ENCODE results near the gene ANGEL2.
"Not testable (repeated sequence)": the region's sequence is repeated elsewhere in the genome, so short reads cannot be mapped to it uniquely, and the experiment has no call there.

Gene ANGEL2

GRCh38 chr1:212974711-212975110 lies 41.0 kb downstream of the ANGEL2 start:
- DNase-seq, result no peak

GRCh38 chr1:212973899-212974298 lies 41.8 kb downstream of the ANGEL2 start:
- DNase-seq, result no peak

DNA sequence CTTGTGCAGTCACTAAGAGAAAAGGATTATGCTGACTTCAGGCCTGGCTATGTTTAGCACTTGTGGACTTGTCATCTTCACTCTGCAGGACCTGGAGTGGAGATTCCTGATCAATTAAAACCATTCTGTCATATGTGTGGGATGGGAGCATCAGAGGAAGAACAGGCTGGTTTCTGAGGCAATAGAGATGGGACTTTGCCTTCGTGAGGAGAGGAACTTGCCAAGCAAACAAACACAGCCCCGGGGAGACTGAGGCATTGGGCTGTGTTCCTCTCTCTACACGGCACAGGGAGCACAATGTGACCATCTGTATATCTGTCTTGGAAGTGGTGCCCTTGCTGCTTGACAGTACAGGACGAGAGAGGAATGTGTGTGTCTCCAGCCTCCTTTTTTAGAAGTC lies 42.2 kb downstream of the ANGEL2 start:
- DNase-seq, result no peak

GRCh38 chr1:212971312-212971711 lies 44.4 kb downstream of the ANGEL2 start:
- no peak for DNase-seq

DNA sequence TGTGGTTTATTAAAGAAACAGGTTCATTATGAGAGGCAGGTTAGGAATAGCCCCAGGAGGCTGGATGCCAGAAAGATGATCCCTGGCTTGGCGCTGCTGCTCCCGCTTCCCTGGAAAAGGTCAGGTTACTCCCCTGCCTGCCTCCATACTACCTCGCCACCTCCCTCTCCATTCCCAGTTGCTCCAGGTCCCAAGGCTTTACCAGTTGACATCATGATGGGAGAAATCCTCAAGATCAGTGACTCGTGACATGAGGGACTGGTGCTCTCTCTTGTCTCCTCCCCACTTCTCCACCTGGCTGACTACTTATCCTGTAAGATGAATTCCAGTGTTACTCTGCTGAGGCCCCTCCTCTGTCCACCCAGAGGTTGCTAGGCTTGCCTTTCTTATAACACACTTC lies 45.6 kb downstream of the ANGEL2 start:
- DNase-seq, result no peak

DNA sequence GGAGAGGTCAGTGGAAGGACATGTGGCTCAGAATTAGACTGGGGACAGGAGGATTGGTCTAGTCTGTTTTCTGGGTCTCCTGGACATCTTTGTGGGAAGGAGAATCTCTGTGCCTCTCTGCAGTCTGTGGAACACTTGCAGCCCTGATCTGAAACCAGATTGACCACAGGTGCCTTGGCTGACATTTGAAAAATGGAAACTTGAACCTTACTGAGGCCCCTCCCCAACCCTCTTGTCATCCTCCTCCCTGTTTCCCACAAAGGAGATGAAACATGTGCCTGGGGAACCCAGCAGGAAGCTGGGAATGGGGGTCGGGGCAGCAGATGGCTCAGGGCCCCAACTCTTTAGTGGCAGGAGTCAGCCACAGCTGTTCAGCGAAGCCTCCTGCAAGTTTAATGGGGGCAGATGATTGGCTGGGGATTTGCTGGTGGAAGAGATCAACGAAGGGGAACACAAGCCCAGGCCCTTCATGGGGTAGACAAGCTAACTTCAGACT lies 47.3 kb downstream of the ANGEL2 start:
- no peak for DNase-seq

DNA sequence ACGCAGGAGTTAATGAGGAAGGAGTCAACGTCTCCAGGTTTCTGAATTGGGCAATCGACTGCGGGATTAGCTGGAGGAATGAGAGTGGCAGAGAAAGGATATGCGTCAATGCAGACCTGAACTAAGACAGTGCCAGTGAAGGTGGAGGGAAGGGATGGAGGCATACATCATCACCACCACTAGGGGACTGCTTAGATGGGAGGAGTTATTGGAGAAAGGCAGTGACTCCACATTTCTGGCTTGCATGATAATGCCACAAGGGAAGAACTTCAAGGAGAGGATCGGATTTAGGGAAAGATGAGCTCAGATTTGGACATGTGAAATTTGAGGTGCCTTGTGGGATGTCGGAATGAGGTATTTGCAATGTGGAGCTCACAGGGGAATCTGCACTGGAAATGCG lies 47.9 kb downstream of the ANGEL2 start:
- peak; percentile 66 for DNase-seq

- DNase-seq, result no peak
These were observed 49.1 kb downstream of the ANGEL2 start for GRCh38 chr1:212966616-212967015.

- DNase-seq, result not testable (repeated sequence)
These were observed 50.7 kb downstream of the ANGEL2 start for GRCh38 chr1:212964993-212965392.

DNA sequence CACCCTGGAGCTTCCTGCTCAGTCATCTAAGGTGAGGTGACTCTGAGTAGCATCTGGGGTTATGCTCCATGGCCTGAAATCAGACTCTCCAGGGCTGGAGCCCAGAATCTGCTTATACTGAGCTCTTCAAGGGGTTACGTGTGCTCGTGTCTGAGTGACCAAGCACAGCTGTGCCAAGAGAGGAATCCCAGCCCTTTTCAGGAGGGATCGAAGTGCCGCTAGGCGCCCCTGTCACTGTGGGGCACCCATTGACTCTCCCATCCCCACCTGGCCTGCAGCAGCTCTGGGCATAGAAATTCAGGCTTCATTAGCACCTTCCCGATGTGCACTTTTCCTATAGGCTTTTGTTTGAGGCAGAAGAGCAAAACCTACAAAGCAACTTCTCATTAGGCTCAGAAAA lies 51.6 kb downstream of the ANGEL2 start:
- no peak for DNase-seq

DNA sequence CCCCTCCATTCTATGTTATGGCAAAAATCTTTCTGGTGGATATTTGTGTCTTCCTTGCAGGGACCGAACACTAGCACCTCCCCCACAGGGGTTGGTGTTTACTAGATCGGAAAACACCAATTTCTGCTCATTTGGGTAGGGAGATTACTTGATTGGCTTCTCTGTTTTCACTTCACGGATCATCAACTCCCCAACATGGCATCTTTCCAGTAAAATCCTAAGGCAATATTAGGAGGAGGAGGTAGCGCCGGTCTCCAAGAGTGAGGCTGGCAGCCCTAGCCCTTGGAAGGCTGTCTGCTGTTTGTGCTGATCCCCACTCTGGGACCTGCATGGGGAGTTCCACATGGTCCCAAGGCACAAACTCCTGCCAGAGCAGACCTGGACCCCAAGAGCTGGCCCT lies 53.2 kb downstream of the ANGEL2 start:
- DNase-seq, result no peak

DNA sequence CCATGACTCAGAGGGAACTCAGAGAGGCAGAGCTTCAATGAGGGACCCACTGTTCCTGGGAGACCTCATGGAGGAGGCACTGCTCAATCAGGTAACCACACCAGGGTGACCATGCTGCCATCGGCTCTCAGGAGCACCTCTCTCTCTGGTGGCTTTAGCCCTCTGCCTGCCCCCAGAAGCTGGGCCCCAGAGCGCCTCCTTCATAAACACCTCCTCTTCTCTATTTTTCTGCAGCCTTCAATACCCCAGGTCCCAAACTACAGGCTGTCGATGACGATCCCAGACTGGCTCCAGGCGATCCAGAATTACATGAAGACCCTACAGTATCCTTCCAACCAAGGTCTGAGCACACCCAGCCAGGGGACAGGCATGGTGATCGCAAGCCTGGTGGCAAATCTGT lies 54.7 kb downstream of the ANGEL2 start:
- no peak for DNase-seq

DNA sequence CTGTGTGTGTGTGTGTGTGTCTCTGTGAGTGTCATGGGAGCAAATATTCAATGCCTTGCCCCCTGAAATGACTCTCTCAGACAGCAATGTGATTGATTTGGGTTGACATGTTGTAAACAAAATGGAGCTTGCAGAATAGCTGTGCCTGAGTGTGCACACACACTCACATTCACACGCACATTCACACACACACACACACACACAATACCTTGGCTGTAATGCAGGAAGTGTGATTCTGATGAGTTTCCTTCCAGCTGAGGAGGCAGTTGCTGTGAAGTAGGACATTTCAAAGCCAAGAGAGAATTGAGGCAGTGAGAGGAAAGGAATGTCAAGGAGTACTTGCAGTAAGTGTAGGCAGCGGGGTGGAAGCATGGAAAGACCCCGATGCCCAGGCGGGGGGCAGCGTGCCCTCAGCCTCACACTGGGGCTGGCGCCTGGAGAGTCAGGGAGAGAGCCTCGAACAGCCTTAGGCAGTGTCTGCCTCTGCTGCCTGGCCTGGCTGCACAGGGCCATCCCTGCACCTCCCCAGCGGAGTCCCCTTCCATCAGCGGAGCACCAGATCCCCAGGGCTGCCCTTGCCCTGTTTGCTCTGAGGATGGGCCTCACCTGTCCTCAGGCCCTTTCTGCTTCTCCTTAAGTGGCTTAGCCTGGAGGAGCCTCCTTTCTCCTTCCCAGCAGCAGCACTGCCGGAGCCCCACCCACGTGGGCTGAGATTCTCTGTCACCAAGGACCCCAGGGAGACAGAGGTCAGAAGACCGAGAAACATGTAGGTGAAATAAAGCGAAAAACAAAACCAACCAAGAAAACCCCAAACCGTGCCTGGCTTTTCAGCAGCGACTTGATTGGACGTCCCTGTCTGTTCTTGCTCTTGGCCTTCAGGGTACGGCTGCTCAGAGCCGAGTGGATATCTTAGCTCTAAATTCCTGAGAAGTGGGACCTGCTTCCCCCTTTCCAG lies 56.1 kb downstream of the ANGEL2 start:
- no peak for DNase-seq

DNA sequence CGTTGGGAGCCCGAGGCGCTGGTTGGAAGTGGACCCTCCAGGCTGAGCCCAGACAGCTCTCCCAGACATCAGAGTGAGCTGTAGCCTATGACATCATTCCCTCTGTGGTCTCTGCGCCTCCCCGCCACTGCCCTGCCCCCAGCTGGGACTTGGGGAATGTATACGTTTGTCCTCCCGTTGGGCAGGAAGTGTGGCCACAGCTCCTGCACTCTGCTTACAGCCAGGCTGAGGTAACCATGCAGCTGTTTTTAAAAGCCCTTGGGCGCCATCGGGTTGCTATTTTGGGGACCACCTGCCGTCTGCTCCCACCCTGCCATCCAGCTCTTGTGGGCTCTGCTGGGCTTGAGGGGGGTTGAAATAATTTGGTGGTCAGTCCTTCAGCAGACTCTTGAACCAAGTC lies 57.5 kb downstream of the ANGEL2 start:
- peak; percentile 35 for DNase-seq

DNA sequence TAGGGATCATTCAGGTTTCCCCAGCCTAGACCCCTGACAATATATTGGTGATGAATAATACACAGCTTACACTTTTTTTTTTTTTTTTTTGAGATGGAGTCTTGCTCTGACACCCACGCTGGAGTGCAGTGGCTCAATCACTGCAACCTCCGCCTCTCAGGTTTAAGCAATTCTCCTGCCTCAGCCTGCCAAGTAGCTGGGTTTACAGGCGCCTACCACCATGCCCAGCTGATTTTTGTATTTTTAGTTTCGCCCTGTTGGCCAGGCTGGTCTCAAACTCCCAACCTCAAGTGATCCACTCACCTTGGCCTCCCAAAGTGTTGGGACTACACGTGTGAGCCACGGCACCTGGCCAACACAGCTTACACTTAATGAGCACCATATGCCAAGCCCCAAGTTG lies 58.1 kb downstream of the ANGEL2 start:
- DNase-seq, result no peak

GRCh38 chr1:212955961-212956620 lies 59.6 kb downstream of the ANGEL2 start:
- no peak for DNase-seq

DNA sequence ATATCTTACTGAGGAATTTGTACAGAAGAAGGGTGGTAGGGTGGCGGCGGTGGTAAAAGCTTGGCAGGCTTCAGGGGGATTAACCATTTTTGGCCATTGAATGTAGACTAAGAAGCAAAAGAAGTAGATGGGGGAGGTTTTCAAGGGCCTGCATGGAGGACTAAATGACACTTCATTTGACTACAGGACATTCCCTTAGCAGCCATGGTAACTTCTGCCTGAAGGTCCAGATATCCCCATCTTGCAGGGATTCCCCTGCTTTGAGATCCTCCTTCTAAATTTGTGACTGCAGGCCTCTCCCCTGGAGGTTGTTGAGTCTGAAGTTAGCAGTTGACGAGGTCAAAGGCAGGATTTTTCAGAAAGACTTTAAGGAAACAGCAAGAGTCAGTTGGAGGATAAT lies 60.6 kb downstream of the ANGEL2 start:
- DNase-seq, result no peak

GRCh38 chr1:212954514-212954913 lies 61.2 kb downstream of the ANGEL2 start:
- DNase-seq, result no peak

GRCh38 chr1:212953321-212953720 lies 62.3 kb downstream of the ANGEL2 start:
- no peak for DNase-seq

GRCh38 chr1:212952641-212952976 lies 63.1 kb downstream of the ANGEL2 start:
- no peak for DNase-seq

- no peak for DNase-seq
These were observed 63.6 kb downstream of the ANGEL2 start for GRCh38 chr1:212951947-212952640.

- peak; percentile 7 for DNase-seq
These were observed 64.3 kb downstream of the ANGEL2 start for GRCh38 chr1:212951126-212951946.
